ENCODE results near the gene MGAT5. TPM values are rescaled to one million over a fixed set of nuclear protein-coding genes. Genes with fewer than 3 reads are reported as not detected.

MGAT5 gene
- total RNA-seq: 10 to 100 TPM; 45.3 to 52.3 TPM

- ChIA-PET POLR2A (interaction anchor here (0.8 kb wide), 1 partner anchor 65 kb away, joined by 3 read pairs; no protein-coding TSS in a partner anchor), CTCF (interaction anchor here (1.1 to 1.6 kb wide), 4 partner anchors 18 to 135 kb away, joined by 3 to 6 read pairs (median 4); no protein-coding TSS in a partner anchor)
These were observed at the start of gene MGAT5 for GRCh38 chr2:134253804-134254203. MGAT5 (plus strand) TSS chr2:134254072; CDS start chr2:134254404, 332 bp downstream.

- ChIA-PET POLR2A (interaction anchor here (1.1 kb wide), 1 partner anchor 82 kb away, joined by 3 read pairs; no protein-coding TSS in a partner anchor), CTCF (interaction anchor here (1.2 to 4.0 kb wide), 4 partner anchors 11 to 86 kb away, joined by 3 to 35 read pairs (median 8); no protein-coding TSS in a partner anchor)
These were observed 48.8 kb upstream of the MGAT5 start for GRCh38 chr2:134205087-134205486.

- POLR2A ChIA-PET: interaction anchor here (1.1 kb wide), 1 partner anchor 83 kb away, joined by 3 read pairs; no protein-coding TSS in a partner anchor
- CTCF ChIA-PET: interaction anchor here (0.9 to 4.0 kb wide), 7 partner anchors 8 to 87 kb away, joined by 3 to 35 read pairs (median 7); no protein-coding TSS in a partner anchor
These were observed 47.8 kb upstream of the MGAT5 start for GRCh38 chr2:134206031-134206430.

- CTCF ChIA-PET: interaction anchor here (0.8 to 4.0 kb wide), 13 partner anchors 8 to 206 kb away, joined by 3 to 35 read pairs (median 4); no protein-coding TSS in a partner anchor
- POLR2A ChIA-PET: interaction anchor here (0.7 to 1.1 kb wide), 2 partner anchors 76 to 87 kb away, joined by 3 to 5 read pairs; no protein-coding TSS in a partner anchor
These were observed 47.3 kb upstream of the MGAT5 start for GRCh38 chr2:134206573-134206972.

- POLR2A ChIA-PET: interaction anchor here (0.7 to 1.1 kb wide), 2 partner anchors 75 to 88 kb away, joined by 3 to 5 read pairs; no protein-coding TSS in a partner anchor
These were observed 46.2 kb upstream of the MGAT5 start for GRCh38 chr2:134207589-134208209.

GRCh38 chr2:134208825-134209224 lies 45.0 kb upstream of the MGAT5 start:
- POLR2A ChIA-PET: no interaction called here
- CTCF ChIA-PET: interaction anchor here (1.8 to 4.0 kb wide), 4 partner anchors 9 to 89 kb away, joined by 5 to 35 read pairs (median 11); no protein-coding TSS in a partner anchor

More at GRCh38 chr2:134207589-134208209, 46.2 kb upstream of the MGAT5 start:
- CTCF ChIA-PET: interaction anchor here (0.7 to 4.0 kb wide), 18 partner anchors 8 to 204 kb away, joined by 3 to 35 read pairs (median 4); no protein-coding TSS in a partner anchor

- CTCF ChIA-PET: interaction anchor here (1.2 kb wide), 1 partner anchor 32 kb away, joined by 3 read pairs; no protein-coding TSS in a partner anchor
- POLR2A ChIA-PET: no interaction called here
These were observed 41.1 kb upstream of the MGAT5 start for GRCh38 chr2:134212746-134213145.

GRCh38 chr2:134216152-134216829 lies 37.6 kb upstream of the MGAT5 start:
- ChIA-PET POLR2A (interaction anchor here (1.1 kb wide), 1 partner anchor 95 kb away, joined by 3 read pairs; no protein-coding TSS in a partner anchor), CTCF (interaction anchor here (1.5 to 2.4 kb wide), 5 partner anchors 9 to 97 kb away, joined by 3 to 9 read pairs (median 6); no protein-coding TSS in a partner anchor)

GRCh38 chr2:134217351-134217750 lies 36.5 kb upstream of the MGAT5 start:
- ChIA-PET POLR2A (interaction anchor here (0.6 to 1.8 kb wide), 5 partner anchors 21 to 701 kb away, joined by 3 to 6 read pairs (median 4); partner anchors contain the start of gene CCNT2), CTCF (interaction anchor here (1.5 to 2.0 kb wide), 3 partner anchors 10 to 28 kb away, joined by 3 to 6 read pairs (median 5); no protein-coding TSS in a partner anchor)

GRCh38 chr2:134217924-134218323 lies 35.9 kb upstream of the MGAT5 start:
- ChIA-PET POLR2A (interaction anchor here (0.8 to 1.8 kb wide), 4 partner anchors 22 to 700 kb away, joined by 3 to 6 read pairs (median 4); partner anchors contain the start of gene CCNT2), CTCF (interaction anchor here (1.5 to 2.0 kb wide), 3 partner anchors 10 to 28 kb away, joined by 3 to 6 read pairs (median 5); no protein-coding TSS in a partner anchor)

GRCh38 chr2:134218414-134218813 lies 35.5 kb upstream of the MGAT5 start:
- ChIA-PET POLR2A (interaction anchor here (0.5 to 1.8 kb wide), 5 partner anchors 10 to 98 kb away, joined by 3 to 6 read pairs (median 3); no protein-coding TSS in a partner anchor), CTCF (interaction anchor here (1.1 to 2.0 kb wide), 3 partner anchors 10 to 13 kb away, joined by 4 to 7 read pairs (median 5); no protein-coding TSS in a partner anchor)

- ChIA-PET CTCF (interaction anchor here (1.1 to 2.0 kb wide), 4 partner anchors 9 to 12 kb away, joined by 4 to 7 read pairs (median 4); no protein-coding TSS in a partner anchor), POLR2A (interaction anchor here (0.5 to 1.8 kb wide), 6 partner anchors 9 to 99 kb away, joined by 3 to 6 read pairs (median 3); no protein-coding TSS in a partner anchor)
These were observed 34.8 kb upstream of the MGAT5 start for GRCh38 chr2:134218930-134219658.

GRCh38 chr2:134220344-134220974 lies 33.4 kb upstream of the MGAT5 start:
- POLR2A ChIA-PET: no interaction called here
- CTCF ChIA-PET: interaction anchor here (1.4 kb wide), 2 partner anchors 13 to 23 kb away, joined by 3 to 4 read pairs; no protein-coding TSS in a partner anchor

GRCh38 chr2:134224005-134224404 lies 29.9 kb upstream of the MGAT5 start:
- CTCF ChIA-PET: interaction anchor here (0.9 kb wide), 1 partner anchor 8 kb away, joined by 3 read pairs; no protein-coding TSS in a partner anchor
- POLR2A ChIA-PET: no interaction called here

- POLR2A ChIA-PET: no interaction called here
- CTCF ChIA-PET: no interaction called here
These were observed 28.7 kb upstream of the MGAT5 start for GRCh38 chr2:134225173-134225572.

- CTCF ChIA-PET: no interaction called here
These were observed 28.0 kb upstream of the MGAT5 start for GRCh38 chr2:134225841-134226240.

GRCh38 chr2:134226601-134227000 lies 27.3 kb upstream of the MGAT5 start:
- ChIA-PET CTCF (no interaction called here), POLR2A (no interaction called here)

More at GRCh38 chr2:134225841-134226240, 28.0 kb upstream of the MGAT5 start:
- POLR2A ChIA-PET: no interaction called here

- POLR2A ChIA-PET: no interaction called here
- CTCF ChIA-PET: interaction anchor here (0.7 kb wide), 2 partner anchors 21 to 50 kb away, joined by 3 read pairs; no protein-coding TSS in a partner anchor
These were observed 26.2 kb upstream of the MGAT5 start for GRCh38 chr2:134227666-134228065.

Measured in activated CD8-positive, alpha-beta memory T cell treated with anti-CD3 and anti-CD28 coated beads for 36 hours (primary cell).